NCI-H1048 (cell line): ENCODE results near the gene BMP10.
A peak's percentile ranks its signal among the peaks of the same experiment; 100 is the strongest.

Source experiments
- DNase-seq: peaks from one replicate; lab custom pipeline; 2025; lab: John Stamatoyannopoulos, UW

The BMP10 gene

GRCh38 chr2:68850524-68850923, 20.7 kb downstream of the BMP10 start:
- no peak for DNase-seq

GRCh38 chr2:68849579-68850030, 21.6 kb downstream of the BMP10 start:
- DNase-seq = no peak

- DNase-seq = no peak
These were observed 23.4 kb downstream of the BMP10 start for GRCh38 chr2:68847751-68848150.

- no peak for DNase-seq
These were observed 25.1 kb downstream of the BMP10 start for GRCh38 chr2:68846091-68846490.

- no peak for DNase-seq
These were observed 26.2 kb downstream of the BMP10 start for GRCh38 chr2:68845043-68845442.

- no peak for DNase-seq
These were observed 31.9 kb downstream of the BMP10 start for GRCh38 chr2:68839260-68839833.

GRCh38 chr2:68838641-68839040, 32.6 kb downstream of the BMP10 start:
- no peak for DNase-seq

GRCh38 chr2:68837861-68838341, 33.3 kb downstream of the BMP10 start:
- DNase-seq = no peak

- no peak for DNase-seq
These were observed 33.9 kb downstream of the BMP10 start for GRCh38 chr2:68837164-68837860.

GRCh38 chr2:68835621-68836020, 35.6 kb downstream of the BMP10 start:
- DNase-seq = no peak

- no peak for DNase-seq
These were observed 36.3 kb downstream of the BMP10 start for GRCh38 chr2:68834737-68835376.

GRCh38 chr2:68833162-68833561, 38.0 kb downstream of the BMP10 start:
- no peak for DNase-seq

GRCh38 chr2:68832233-68832869, 38.8 kb downstream of the BMP10 start:
- DNase-seq = no peak

GRCh38 chr2:68831686-68832232, 39.4 kb downstream of the BMP10 start:
- no peak for DNase-seq

- no peak for DNase-seq
These were observed 41.4 kb downstream of the BMP10 start for GRCh38 chr2:68829749-68830148.

GRCh38 chr2:68828887-68829708, 42.1 kb downstream of the BMP10 start:
- DNase-seq = peak; percentile 73

GRCh38 chr2:68827666-68828065, 43.5 kb downstream of the BMP10 start:
- DNase-seq = no peak

- DNase-seq = no peak
These were observed 45.3 kb downstream of the BMP10 start for GRCh38 chr2:68825866-68826265.

GRCh38 chr2:68824831-68825230, 46.4 kb downstream of the BMP10 start:
- DNase-seq = no peak

- DNase-seq = no peak
These were observed 48.9 kb downstream of the BMP10 start for GRCh38 chr2:68822207-68822872.

- DNase-seq = no peak
These were observed 51.6 kb downstream of the BMP10 start for GRCh38 chr2:68819556-68819955.
